Measurements from ENCODE around the gene SCN3B. TPM values are rescaled to one million over a fixed set of nuclear protein-coding genes. Genes with fewer than 3 reads are reported as not detected.

The SCN3B gene
- total and polyA plus RNA-seq, 2 of the 13 experiments (the other 11 are each of a cell fraction or from before 2014, with no cell fraction given) = 0.07 to 0.11 TPM

DNA sequence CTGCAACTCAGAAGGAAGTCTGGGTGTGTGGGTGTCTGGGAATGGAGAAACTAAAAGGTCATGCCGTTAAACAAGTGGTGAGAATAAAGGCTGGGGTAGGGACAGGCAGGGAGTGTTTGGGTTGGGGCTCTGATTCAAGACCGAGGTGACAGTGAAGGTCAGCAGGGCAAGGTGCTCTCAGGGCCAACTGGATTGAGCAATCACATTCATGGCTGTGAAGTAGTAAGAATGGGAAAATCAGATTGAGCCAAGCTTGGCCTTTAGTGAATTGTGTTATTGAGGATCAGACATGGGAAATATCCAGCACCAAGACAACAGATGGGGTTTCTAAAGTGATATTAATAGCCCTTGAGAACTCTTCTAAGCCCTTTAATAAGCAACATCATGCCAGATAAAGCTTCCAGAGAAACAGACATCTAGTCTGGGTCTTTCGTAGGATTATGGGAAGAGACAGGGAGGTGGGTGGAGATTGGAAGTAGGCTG is 24.3 kb downstream of the SCN3B start:
- Histone ChIP-seq H3K4me2 (ENCODE audit: low read depth, low read length) (no peak overlapping the region), H3K36me3 (replicated peaks in 1 of 2; ENCODE audit: control insufficient read depth in 1 of 2, insufficient read depth in 2 of 2, low read length in 2 of 2) (no peaks in the 10 kb centered on the region), H2AFZ (ENCODE audit: low read length) (no peak overlapping the region), H3K27me3 (ENCODE audit: control insufficient read depth in 1 of 2, insufficient read depth in 2 of 2, low read length in 2 of 2) (0 out of 5 replicates have a peak, but pooled peaks cover 0 to 2% of the 10 kb centered on the region in 2 experiments), H3K9me3 (ENCODE audit: low read length) (no peaks in the 10 kb centered on the region), H3K9ac (ENCODE audit: insufficient read depth, low read depth, low read length) (no peak overlapping the region), H4K20me1 (ENCODE audit: insufficient read depth, low read length) (no peaks in the 10 kb centered on the region), H3K27ac (ENCODE audit: extremely low read length, insufficient read depth, low read length) (no peak overlapping the region), H3K4me1 (ENCODE audit: insufficient read depth, low read length) (no peaks in the 10 kb centered on the region), H3K79me2 (ENCODE audit: insufficient read depth, low read length) (no peaks in the 10 kb centered on the region), H3K4me3 (replicated peaks in 1 of 3; ENCODE audit: insufficient read depth in 1 of 3, low read depth in 2 of 3, low read length in 3 of 3) (no peak overlapping the region)
- intact Hi-C loops (cut with micrococcal nuclease; ENCODE audit: unreplicated experiment) (no loop called here), in situ Hi-C loops (cut with HindIII; ENCODE audit: extremely low pct_ligation_motif_present, low pct_unique_long_range_greater_than_20kb) (no loop called here)
- BruUV-seq (replicated peaks) = no TSS peak
- CTCF ChIA-PET (ENCODE audit: low intra/inter-chr PET ratio, low total read pairs) = no interaction called here
- WGBS (ENCODE audit: low lambda C conversion rate) = 29% methylated on average over 3 of the region's 3 CpGs
- no peak for TF ChIP-seq ZMYM4 (CRISPR knock-in tag; IDR thresholded peaks at IDR 0.05)
- peak; percentile 59; the same call in 1 of the 2 replicates for TF ChIP-seq CEBPB (IDR thresholded peaks at IDR 0.05; ENCODE audit: borderline replicate concordance, low read depth, low read length)
- TF ChIP-seq ZNF75D (CRISPR knock-in tag; IDR thresholded peaks at IDR 0.05; ENCODE audit: borderline replicate concordance) = no peak
- 0 out of 2 replicates have a peak, but pooled peaks have one; percentile 5 for TF ChIP-seq CEBPG (CRISPR knock-in tag; IDR thresholded peaks at IDR 0.05)
- POLR2A ChIA-PET = no interaction called here
- FAIRE-seq = no peak
- DNase-seq (ENCODE audit: low spot score) = no peak
- ATAC-seq = no peak

DNA sequence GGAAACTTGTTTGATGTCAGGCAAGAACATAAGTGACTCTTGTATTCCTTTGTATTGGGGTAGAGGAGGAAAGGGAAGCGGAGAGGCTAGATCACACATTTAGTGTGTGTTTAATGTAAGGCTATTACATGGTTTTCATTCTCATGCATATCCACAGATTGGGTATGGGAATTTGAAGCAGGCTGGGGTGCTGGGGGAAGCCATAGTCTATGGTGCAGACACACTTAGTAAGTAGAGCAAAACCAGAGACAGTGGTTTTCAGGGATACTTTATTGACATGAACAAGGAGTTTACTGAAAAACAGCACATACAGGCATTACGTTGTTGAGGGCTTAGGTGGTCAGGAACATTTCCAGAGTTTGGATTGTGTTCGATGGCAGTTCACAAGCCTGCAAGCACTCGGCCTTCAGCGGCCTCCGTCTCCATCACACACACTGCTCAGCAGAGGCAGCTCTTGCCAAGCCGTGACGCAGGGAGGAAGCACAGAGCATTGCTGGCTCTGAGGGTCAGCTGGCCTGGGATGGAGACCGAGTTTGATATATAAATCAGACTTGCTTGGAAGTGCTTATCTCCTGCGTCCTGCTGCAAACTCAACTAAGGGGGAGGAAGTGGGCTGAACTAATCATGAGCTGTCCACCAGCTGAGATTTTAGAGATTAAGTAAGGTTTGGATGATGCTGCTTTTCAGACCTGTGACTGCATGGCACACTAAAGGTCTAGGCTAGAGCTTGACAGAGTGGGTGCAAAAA is 25.3 kb downstream of the SCN3B start:
- H3K9me3 ChIP-seq (ENCODE audit: low read length) = no peaks in the 10 kb centered on the region
- 29% methylated on average over 6 of the region's 10 CpGs for WGBS (ENCODE audit: low lambda C conversion rate)
- H3K4me2 ChIP-seq (ENCODE audit: low read depth, low read length) = no peak overlapping the region
- no peak overlapping the region for H2AFZ ChIP-seq (ENCODE audit: low read length)
- ChIA-PET POLR2A (no interaction called here), CTCF (ENCODE audit: low intra/inter-chr PET ratio, low total read pairs) (no interaction called here)
- H3K27me3 ChIP-seq (ENCODE audit: control insufficient read depth in 1 of 2, insufficient read depth in 2 of 2, low read length in 2 of 2) = 0 out of 5 replicates have a peak, but pooled peaks cover 0 to 2% of the 10 kb centered on the region in 2 experiments
- H3K27ac ChIP-seq (ENCODE audit: extremely low read length, insufficient read depth, low read length) = no peak overlapping the region
- in situ Hi-C loops (cut with HindIII; ENCODE audit: extremely low pct_ligation_motif_present, low pct_unique_long_range_greater_than_20kb) = no loop called here
- H3K9ac ChIP-seq (ENCODE audit: insufficient read depth, low read depth, low read length) = no peak overlapping the region
- DNase-seq (ENCODE audit: low spot score) (no peak), FAIRE-seq (no peak), ATAC-seq (no peak)
- H4K20me1 ChIP-seq (ENCODE audit: insufficient read depth, low read length) = no peaks in the 10 kb centered on the region
- BruUV-seq (replicated peaks) = no TSS peak
- H3K36me3 ChIP-seq (replicated peaks in 1 of 2; ENCODE audit: control insufficient read depth in 1 of 2, insufficient read depth in 2 of 2, low read length in 2 of 2) = no peaks in the 10 kb centered on the region
- H3K4me1 ChIP-seq (ENCODE audit: insufficient read depth, low read length) = no peaks in the 10 kb centered on the region
- intact Hi-C loops (cut with micrococcal nuclease; ENCODE audit: unreplicated experiment) = no loop called here
- no peaks in the 10 kb centered on the region for H3K79me2 ChIP-seq (ENCODE audit: insufficient read depth, low read length)
- no peak overlapping the region for H3K4me3 ChIP-seq (replicated peaks in 1 of 3; ENCODE audit: insufficient read depth in 1 of 3, low read depth in 2 of 3, low read length in 3 of 3)
- TF ChIP-seq, protein P1, sequence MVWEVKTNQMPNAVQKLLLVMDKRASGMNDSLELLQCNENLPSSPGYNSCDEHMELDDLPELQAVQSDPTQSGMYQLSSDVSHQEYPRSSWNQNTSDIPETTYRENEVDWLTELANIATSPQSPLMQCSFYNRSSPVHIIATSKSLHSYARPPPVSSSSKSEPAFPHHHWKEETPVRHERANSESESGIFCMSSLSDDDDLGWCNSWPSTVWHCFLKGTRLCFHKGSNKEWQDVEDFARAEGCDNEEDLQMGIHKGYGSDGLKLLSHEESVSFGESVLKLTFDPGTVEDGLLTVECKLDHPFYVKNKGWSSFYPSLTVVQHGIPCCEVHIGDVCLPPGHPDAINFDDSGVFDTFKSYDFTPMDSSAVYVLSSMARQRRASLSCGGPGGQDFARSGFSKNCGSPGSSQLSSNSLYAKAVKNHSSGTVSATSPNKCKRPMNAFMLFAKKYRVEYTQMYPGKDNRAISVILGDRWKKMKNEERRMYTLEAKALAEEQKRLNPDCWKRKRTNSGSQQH (CRISPR knock-in tag; IDR thresholded peaks at IDR 0.05; ENCODE audit: low read depth) = no peak
- TF ChIP-seq ZFP62 (CRISPR knock-in tag; IDR thresholded peaks at IDR 0.05) (no peak), TEAD3 (CRISPR knock-in tag; optimal IDR thresholded peaks at IDR 0.05; ENCODE audit: borderline replicate concordance) (no peak), ZNF569 (CRISPR knock-in tag; IDR thresholded peaks at IDR 0.05; ENCODE audit: borderline replicate concordance) (no peak), MAFK (conservative IDR thresholded peaks at IDR 0.05 in 1 of 2, IDR thresholded peaks at IDR 0.05 in 1 of 2; ENCODE audit: low read length in 2 of 2) (no peak), ZNF792 (CRISPR knock-in tag; IDR thresholded peaks at IDR 0.05) (no peak), HOXD1 (CRISPR knock-in tag; IDR thresholded peaks at IDR 0.05) (no peak), ZNF768 (CRISPR knock-in tag; IDR thresholded peaks at IDR 0.05) (no peak), NFE2 (CRISPR knock-in tag; IDR thresholded peaks at IDR 0.05) (no peak), ZMYM2 (CRISPR knock-in tag; IDR thresholded peaks at IDR 0.05) (no peak), SPEN (CRISPR knock-in tag; IDR thresholded peaks at IDR 0.05; ENCODE audit: low read depth) (no peak), NFYB (CRISPR knock-in tag; IDR thresholded peaks at IDR 0.05) (no peak)
- TF ChIP-seq, protein P2, sequence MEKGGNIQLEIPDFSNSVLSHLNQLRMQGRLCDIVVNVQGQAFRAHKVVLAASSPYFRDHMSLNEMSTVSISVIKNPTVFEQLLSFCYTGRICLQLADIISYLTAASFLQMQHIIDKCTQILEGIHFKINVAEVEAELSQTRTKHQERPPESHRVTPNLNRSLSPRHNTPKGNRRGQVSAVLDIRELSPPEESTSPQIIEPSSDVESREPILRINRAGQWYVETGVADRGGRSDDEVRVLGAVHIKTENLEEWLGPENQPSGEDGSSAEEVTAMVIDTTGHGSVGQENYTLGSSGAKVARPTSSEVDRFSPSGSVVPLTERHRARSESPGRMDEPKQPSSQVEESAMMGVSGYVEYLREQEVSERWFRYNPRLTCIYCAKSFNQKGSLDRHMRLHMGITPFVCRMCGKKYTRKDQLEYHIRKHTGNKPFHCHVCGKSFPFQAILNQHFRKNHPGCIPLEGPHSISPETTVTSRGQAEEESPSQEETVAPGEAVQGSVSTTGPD (CRISPR knock-in tag; IDR thresholded peaks at IDR 0.05) = no peak
